Measurements from ENCODE around the gene GJA5.

The GJA5 gene

DNA sequence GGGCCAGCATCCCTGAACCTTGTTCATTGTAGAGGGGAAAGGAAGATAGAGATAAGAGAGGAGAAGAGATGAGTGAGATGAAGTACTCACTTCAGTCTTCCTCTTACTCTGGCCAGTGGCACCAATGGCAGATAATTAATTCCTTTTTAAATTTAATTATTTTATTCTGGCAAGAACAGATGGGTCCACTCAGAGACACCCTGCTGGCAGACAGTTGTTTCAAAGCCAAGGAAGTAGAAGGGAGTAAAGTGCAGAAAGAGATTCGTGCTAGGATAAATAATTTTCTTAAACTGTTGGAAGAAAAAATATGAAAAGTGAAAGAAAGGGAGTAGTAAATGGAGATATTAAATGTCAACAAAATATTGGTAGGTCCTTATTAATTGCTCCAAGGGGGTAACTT is 7.7 kb upstream of the GJA5 start:
- in situ Hi-C loops (cut with HindIII; ENCODE audit: low sequenced_read_pairs) = no loop called here

DNA sequence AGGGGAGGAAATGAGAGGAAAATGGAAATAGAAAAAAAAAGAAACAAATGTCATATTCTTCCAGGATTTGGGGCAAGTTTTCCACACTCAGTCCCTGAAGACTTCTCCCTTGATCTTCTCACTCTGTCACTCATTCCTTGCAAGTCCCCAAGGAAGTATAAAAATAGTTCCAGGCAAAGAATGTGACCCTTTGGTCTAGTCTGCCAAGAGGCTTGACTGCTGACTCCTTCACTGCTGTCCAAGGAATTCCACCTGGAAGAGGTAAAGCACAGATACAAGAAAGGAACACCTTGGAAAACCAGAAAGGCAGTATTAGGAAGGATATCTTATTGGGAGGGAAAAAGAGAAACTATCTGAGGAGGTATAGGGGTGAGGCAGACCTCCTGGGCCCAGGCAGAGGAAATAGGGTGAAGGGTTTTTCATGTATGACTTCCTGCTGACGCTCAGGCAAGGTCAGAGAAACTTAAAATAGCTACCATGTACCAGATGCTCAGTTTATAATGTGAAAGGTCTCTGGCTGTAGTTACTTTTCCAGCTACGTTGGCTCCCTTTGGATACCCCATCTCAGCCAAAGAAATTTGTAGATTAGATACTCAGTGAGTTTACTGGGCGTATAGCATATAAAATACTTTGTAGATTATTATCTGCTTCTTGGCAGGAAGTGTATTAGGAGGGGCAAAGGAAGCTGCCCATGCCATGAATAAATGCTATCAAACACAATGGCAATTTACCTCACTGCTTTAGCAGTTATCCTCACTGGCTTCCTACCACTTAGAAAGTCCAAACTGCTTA is 2.0 kb upstream of the GJA5 start:
- in situ Hi-C loops (cut with HindIII; ENCODE audit: low sequenced_read_pairs) = no loop called here

DNA sequence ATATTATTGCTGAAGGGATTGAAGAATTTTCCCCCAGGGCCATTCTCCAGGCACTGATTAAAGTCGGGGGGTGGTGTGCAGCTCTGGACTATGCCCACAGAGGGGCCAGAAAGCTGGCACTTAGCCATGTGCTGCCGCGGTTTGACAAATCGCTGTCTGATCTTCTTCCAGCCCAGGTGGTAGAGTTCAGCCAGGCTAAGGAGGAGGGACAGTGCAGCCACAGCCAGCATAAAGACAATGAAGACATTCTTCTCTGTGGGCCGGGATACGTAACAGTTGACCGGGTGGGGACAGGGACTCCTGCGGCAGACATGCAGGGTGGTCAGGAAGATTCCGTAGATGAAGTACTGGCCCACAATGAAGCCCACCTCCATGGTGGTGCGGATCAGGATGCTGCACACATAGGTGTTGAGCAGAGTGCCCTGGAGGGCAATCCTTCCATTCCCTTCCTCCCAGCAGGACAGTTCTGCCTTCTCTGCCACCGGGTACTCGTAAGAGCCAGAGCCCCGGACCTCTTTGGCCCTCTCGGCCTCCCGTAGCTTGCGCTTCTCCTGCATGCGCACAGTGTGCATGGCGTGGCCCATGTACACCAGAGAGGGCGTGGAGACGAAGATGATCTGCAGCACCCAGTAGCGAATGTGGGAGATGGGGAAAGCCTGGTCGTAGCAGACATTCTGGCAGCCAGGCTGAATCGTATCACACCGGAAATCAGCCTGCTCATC is 1.9 kb downstream of the GJA5 start:
- in situ Hi-C loops (cut with HindIII; ENCODE audit: low sequenced_read_pairs) = no loop called here

DNA sequence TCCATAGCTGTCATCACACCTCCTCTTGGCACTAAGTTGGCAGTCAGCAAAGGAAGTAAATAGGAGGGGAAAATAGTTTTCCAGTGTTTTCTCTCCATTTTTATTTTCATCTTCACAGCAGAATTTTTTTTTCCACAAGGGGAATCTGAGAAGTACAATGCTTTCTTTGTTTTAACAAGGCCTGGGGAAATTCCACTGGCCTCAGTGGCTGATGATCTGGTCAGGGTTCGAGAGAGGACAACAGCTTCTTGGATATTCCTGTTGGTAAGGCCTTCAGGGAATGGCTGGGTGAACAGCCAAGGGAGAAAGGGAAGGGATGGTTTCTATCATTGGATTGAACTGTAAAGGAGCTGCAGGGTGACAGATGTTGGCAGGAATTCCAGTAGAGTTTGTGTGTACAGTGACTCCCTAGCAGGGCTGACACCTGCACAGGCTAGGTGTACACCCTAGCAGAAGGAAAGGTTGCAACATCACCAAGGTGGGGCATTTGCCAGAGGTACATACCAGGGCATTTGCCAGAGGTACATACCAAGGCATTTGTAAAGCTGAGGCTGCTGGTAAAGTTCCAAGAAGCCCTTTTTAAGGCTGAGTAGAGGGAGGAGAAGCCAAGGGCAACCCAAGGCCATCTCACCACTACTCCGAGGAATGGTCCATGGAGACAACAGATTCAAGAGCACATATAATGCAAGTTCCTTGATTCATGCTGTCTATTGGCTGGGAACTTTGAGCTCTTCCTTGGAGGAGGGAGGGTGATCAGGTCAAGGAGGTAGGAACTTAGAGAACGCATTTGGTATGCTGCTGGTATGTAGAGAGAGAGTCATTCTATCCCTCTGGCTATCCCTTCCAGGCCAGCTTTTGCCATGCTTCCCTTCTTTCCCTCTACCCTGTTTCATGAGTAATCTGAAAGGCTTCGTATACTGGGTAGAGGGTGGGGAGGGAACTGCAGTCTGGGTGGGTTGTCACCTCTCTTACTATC is 3.1 kb downstream of the GJA5 start:
- in situ Hi-C loops (cut with HindIII; ENCODE audit: low sequenced_read_pairs) = no loop called here

DNA sequence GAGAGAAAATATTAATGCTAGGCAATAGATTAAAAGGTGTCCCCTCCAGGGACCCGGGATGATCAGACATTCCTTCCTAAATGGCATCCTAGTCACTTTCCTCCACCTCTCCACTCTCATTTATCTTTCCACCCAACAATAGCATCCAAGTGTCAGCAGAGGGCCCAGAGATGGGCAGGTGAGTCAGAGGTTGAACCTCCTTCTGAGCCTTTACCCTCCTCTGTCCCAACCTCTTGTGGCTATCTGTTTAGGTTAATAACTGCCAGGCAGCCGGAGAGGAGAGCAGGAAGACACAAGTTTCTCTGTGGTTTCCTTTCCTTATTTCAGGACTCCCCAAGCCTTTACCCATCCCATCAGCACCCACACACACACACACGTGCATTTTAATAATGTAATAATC is 4.1 kb downstream of the GJA5 start:
- in situ Hi-C loops (cut with HindIII; ENCODE audit: low sequenced_read_pairs) = no loop called here

DNA sequence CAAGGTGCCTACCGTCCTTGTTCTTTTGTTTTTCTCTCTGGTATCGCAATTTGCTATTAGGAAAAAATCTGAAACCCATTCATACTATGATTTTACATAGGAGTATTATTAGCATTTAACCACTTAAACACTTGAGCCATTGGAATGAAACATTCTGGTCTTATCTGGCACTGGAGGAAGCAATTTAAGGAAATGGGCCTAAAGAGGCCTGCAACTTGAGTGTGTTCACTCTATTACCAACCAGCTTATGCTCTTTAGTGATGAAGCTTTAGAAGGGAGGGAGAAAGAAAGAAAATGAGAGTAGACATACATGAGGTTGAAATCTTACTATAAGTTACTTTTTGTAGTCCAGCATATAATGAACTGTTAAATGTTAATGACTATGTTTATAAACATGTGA is 5.7 kb downstream of the GJA5 start:
- in situ Hi-C loops (cut with HindIII; ENCODE audit: low sequenced_read_pairs) = no loop called here

DNA sequence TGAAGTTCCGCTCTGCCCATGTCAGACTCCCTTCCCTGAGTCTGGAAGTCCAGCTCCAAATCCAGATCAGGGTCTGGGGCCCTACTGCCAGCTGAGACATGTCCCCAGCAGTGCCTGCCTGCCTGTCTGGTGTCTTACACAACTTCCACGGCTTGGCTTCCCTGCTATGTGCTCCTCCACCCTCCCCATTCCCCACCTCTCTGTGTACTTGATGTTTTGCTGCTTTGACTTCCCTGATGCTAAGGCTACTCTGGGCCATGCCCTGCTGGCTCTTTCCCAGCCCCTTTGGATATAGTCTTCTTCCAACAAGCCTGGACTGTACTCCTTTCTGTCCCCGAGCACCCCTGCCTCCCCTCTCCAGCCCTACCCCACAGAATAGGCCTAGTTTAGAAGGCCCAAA is 7.3 kb downstream of the GJA5 start:
- in situ Hi-C loops (cut with HindIII; ENCODE audit: low sequenced_read_pairs) = no loop called here

DNA sequence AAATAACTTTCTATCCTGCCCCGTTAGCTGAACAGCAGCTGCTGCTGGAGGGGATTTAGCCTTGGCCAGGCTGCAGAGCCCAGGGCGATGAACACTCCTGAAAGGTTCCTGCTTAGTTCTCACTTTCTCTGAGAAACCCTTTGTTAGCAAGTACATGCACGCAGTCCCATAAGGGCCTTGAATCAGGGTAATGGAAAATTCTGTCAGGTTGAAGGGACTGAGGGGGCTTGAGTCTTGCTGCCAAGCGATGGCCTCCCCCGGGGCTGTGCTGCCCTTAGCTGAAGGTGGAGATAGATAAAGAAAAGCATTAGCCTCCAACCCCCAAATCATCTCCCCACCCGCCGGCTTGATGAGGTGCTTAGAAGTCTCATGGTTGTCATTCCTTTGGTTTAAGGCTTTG is 7.9 kb downstream of the GJA5 start:
- in situ Hi-C loops (cut with HindIII; ENCODE audit: low sequenced_read_pairs) = no loop called here

DNA sequence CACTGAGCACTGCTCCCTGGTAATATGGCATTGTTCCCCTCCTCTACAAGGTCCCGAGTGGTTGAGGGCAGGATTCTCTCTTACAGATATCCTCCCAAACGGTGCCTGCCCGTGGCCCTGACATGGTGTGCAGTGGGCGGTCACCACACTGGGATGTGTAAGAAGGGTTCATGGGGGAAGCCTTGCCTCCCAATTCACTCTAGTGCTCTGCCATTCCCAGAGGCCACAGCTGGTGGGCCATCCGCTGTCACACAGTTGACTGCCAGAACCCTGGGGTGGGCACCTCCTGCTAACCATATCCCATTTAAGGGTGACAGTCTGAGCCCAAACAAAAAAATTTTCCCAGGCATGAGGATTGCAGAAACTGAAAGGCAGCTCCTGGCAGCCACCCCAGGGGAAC is 9.1 kb downstream of the GJA5 start:
- in situ Hi-C loops (cut with HindIII; ENCODE audit: low sequenced_read_pairs) = no loop called here

DNA sequence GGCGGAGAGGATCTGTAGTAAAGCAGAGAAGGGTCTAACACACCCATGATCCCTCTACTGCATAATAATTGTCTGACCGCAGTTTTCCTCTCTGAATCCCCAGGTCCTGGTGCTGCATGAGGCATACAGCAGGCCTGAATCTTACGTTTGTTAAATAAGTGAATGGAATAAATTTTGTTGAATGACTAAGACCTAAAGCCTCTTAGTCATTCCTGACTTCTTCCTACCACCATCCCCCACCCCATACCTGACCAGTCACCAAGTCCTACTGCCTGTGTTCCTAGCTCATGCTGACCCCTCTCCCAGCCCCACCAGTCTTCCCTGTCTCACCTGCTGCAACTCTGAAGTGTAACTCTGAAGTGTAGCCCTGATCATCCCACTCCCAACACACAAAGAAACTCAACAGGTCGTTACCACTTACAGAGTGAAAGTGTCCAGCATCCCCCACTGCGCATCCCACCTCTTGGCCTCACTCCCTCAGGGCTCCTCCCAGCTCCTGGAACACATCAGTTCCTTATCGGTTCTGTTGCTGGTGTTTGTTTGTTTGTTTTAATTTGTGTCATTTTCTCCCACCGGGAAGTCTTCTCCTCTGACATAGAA is 9.7 kb downstream of the GJA5 start:
- in situ Hi-C loops (cut with HindIII; ENCODE audit: low sequenced_read_pairs) = no loop called here

DNA sequence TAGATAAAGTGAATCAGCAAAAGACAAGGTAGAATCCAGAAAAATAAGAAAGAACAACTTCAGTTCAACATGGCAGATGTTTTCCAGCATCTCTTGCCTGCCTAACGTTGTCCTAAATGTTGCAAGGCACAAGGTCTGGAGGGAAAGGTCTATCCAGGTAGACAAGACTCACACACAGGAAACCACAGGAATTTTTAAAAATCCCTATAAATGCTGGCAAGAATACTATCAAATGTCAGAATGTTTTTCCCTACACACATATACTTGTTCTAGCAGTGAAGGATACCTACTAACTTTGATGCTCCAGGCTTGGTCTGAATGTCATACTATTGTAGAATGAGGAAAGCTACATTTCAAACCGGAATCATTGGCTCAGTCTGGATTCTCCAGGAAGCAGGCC is 10.6 kb downstream of the GJA5 start:
- in situ Hi-C loops (cut with HindIII; ENCODE audit: low sequenced_read_pairs) = loop anchor here (25.0 kb wide), 1 partner anchor 113 kb away; no protein-coding TSS in a partner anchor

DNA sequence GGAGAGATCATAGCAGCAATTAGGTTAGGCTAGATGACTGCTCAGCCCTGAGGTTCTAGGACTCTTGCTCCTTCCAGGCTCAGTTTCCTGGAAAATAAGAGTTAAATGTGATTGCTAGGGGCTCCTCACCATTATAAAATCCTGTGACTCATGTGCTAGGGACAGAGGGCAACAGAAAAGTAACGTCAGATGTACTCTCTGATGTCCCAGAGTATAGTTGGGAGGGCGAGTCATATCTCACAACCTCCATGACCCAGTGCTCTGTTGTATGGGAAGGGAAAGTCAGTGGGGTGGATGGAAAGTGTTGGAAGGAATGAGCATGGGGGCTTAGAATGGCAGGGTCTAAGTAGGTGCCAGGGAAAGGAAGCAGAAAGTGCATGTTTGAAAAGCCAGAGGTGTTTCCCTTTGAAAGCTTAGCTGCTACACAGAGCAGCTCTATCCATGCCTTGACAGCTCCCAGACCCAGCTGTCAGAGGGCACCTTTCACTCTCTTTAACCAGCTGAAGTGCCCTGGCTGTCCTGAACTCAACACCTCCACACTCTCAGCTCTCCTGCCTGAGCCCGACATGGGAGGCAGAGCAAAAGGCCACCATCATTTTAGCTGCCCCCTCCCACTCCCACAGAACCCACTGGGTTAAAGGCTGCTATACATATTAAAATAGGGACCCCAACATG is 11.6 kb downstream of the GJA5 start:
- in situ Hi-C loops (cut with HindIII; ENCODE audit: low sequenced_read_pairs) = loop anchor here (25.0 kb wide), 1 partner anchor 113 kb away; no protein-coding TSS in a partner anchor

DNA sequence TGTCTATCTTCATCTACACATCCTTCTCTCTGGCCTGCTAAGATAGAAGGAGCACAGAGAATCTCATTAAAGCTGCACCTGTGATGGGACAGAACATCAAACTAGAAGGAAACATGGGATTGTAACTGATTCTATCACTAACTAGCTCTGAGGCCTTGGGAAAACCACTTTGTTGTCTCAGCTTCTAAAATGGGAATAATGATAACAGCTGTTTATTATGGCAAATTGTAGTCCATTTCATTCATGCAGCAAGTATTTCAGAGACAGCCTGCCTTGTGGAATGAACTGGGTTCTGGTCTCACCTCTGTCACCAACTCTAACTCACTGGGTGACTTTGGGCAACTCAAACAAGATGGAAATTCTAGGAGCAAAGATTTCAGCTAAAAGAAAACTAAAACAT is 12.4 kb downstream of the GJA5 start:
- in situ Hi-C loops (cut with HindIII; ENCODE audit: low sequenced_read_pairs) = loop anchor here (25.0 kb wide), 1 partner anchor 114 kb away; no protein-coding TSS in a partner anchor

DNA sequence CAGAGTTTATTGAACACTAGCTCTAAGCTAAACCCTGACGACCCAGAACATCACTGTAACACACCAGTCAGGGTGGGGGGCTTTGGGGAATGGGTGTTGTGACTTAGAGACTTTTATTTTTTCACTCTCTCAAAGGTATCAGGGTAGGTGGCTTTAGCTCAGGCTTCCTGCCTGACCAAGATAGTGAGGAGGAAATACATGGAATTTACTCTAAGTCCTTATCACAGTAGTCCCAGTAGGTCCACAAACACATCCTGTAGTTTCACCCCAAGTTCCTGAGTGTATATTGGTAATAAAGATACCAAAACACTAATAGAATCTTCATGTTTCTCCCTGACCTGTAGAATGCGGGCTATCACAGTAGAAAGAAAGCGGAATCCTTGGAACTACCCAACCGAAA is 15.1 kb downstream of the GJA5 start:
- in situ Hi-C loops (cut with HindIII; ENCODE audit: low sequenced_read_pairs) = loop anchor here (25.0 kb wide), 1 partner anchor 117 kb away; no protein-coding TSS in a partner anchor

DNA sequence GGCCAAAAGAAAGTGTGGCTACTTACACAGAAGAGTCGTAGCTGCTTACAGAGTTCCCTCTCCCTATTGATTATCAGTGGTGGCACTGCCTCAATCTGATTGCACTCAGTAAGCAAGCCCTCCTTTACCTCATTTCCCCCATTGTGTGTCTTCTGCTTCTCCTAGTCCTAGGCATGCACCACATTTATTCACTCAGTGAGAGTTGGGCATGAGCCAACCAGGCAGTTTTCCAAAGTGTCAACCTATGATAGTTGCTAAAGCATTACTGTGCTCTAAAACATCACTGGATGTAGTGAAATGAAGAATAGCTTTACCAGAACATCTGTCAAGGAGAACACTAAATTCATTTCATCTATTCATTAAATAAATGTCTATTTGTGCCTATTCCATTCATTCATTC is 19.3 kb downstream of the GJA5 start:
- in situ Hi-C loops (cut with HindIII; ENCODE audit: low sequenced_read_pairs) = loop anchor here (25.0 kb wide), 1 partner anchor 121 kb away; no protein-coding TSS in a partner anchor

DNA sequence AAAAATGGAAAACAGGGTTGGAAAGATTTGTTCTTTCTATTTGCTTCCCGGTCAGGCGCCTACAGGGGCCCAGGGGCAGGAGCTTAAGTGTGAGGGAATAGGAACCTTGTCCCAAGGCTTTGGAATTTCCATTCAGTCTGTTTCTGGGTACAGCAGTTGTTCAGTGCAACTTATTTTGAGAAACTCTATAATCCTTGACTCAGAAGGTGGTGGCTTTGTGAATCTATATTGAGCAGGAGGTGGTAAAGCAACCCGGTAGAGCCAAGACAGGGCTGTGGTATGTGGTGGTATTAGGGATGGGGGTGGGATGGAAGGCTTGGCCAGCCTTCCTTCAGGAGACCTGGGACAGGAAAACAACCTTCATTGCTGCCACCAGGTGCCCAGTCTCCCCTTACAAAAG is 20.0 kb downstream of the GJA5 start:
- in situ Hi-C loops (cut with HindIII; ENCODE audit: low sequenced_read_pairs) = loop anchor here (25.0 kb wide), 1 partner anchor 122 kb away; no protein-coding TSS in a partner anchor

DNA sequence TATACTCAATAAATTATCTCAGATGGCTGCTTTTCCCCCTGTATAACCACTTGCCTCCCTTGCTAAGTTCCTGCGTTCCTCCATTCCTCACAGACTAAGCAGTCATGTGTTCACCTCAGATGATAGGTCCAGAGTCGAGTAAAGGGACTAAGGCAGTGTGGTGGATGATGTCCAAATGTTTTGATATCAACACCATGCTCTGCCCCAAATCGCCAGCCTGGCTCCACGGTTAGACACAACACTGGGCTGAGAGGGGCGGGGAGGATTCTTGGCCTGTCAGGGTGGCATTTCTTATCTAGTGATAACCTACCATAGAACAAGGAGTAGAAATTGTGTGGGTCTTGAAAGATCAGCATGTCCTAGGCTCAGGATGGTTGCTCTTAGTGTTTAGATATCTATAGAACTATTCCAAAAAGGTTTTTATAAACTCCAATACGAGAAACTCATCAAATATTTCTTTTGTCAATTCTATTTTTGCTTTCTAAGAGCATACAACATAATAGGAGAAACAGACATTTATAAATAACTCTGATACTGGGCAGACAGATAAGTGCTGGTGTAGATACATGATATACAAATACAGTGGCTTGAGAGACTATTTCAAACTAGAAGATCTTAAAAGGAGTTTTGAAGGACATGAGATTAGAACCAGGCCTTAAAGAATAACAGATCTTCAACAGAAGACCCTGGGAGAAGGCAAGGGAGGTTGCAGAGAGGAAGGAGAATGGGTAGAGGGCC is 21.5 kb downstream of the GJA5 start:
- in situ Hi-C loops (cut with HindIII; ENCODE audit: low sequenced_read_pairs) = loop anchor here (5.0 to 25.0 kb wide), 2 partner anchors 43 to 123 kb away; no protein-coding TSS in a partner anchor

DNA sequence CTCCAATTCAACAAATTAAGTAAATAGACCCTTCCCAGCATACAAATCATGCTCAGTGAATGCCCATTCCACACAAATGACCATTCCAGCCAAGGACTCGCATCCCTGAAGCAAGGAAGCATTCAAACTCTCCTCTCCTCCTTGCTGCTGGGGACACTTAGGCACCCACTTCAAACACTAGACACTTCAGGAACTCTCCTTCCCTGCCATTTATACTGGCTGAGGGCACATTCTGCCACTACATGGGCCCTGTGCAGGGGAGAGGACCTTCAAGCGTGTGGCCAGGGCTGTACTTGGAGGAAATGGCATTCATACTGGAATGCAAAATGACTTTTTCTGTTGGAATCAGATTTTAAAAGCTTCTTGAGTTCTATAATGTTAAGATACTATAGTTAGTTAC is 22.3 kb downstream of the GJA5 start:
- in situ Hi-C loops (cut with HindIII; ENCODE audit: low sequenced_read_pairs) = loop anchor here (5.0 to 25.0 kb wide), 2 partner anchors 44 to 124 kb away; no protein-coding TSS in a partner anchor

DNA sequence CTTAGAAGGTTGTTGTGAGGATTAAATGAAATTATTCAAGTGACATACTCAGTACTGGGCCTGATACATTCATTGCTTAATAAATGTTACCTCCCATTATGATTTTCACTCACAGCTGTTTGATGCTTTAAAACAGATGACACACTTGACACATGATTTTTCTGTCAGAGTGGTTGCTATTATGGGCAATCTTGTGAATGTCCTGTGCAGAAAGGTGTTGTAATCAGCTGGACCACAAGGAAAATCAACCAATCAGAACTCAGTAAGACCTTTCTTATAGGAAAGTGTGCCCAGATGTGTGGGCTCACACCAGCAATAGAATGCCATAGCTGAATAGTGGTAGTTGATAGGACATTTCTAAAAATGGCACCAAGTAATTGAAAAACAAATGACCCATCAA is 23.5 kb downstream of the GJA5 start:
- in situ Hi-C loops (cut with HindIII; ENCODE audit: low sequenced_read_pairs) = loop anchor here (5.0 to 25.0 kb wide), 2 partner anchors 45 to 125 kb away; no protein-coding TSS in a partner anchor

All from DLD1 (cell line).